GM18858 (cell line): ENCODE data around the gene CHST8.

ENCODE experiments used
- ATAC-seq: cut with Tn5 transposase; IDR thresholded peaks from one replicate; pipeline ENCODE4 v1.9.1; 2021; ENCODE audit not compliant: unreplicated experiment

Gene CHST8

GRCh38 chr19:33730858-33731607, 109.3 kb downstream of the CHST8 start:
- ATAC-seq: no peak

- ATAC-seq: no peak
These were observed 110.1 kb downstream of the CHST8 start for GRCh38 chr19:33731881-33732280.

GRCh38 chr19:33734913-33735312, 113.2 kb downstream of the CHST8 start:
- no peak for ATAC-seq

GRCh38 chr19:33736158-33736557, 114.4 kb downstream of the CHST8 start:
- no peak for ATAC-seq

GRCh38 chr19:33736787-33737186, 115.0 kb downstream of the CHST8 start:
- ATAC-seq: no peak

GRCh38 chr19:33737681-33738371, 116.1 kb downstream of the CHST8 start:
- ATAC-seq: no peak

GRCh38 chr19:33740811-33741396, 119.2 kb downstream of the CHST8 start:
- no peak for ATAC-seq

- ATAC-seq: no peak
These were observed 123.5 kb downstream of the CHST8 start for GRCh38 chr19:33745297-33745696.

- ATAC-seq: no peak
These were observed 124.4 kb downstream of the CHST8 start for GRCh38 chr19:33746159-33746558.

GRCh38 chr19:33747273-33747672, 125.5 kb downstream of the CHST8 start:
- no peak for ATAC-seq

GRCh38 chr19:33748231-33748630, 126.5 kb downstream of the CHST8 start:
- no peak for ATAC-seq

- ATAC-seq: no peak
These were observed 127.3 kb downstream of the CHST8 start for GRCh38 chr19:33749016-33749415.

- ATAC-seq: no peak
These were observed 127.9 kb downstream of the CHST8 start for GRCh38 chr19:33749619-33750175.

- ATAC-seq: no peak
These were observed 129.1 kb downstream of the CHST8 start for GRCh38 chr19:33750587-33751435.

GRCh38 chr19:33751436-33751770, 129.7 kb downstream of the CHST8 start:
- no peak for ATAC-seq

GRCh38 chr19:33752018-33752800, 130.5 kb downstream of the CHST8 start:
- ATAC-seq: no peak

- ATAC-seq: no peak
These were observed 131.2 kb downstream of the CHST8 start for GRCh38 chr19:33752945-33753344.

- ATAC-seq: no peak
These were observed 132.6 kb downstream of the CHST8 start for GRCh38 chr19:33754361-33754760.

GRCh38 chr19:33755099-33756035, 133.6 kb downstream of the CHST8 start:
- ATAC-seq: no peak
